DMS114 treated with DMSO at 0.1 percent for 48 hours (cell line): ENCODE results near the gene DISP2.

ENCODE experiments used
- DNase-seq: peaks from one replicate; lab custom pipeline; 2025; ENCODE audit not compliant: unreplicated experiment; lab: John Stamatoyannopoulos, UW

The DISP2 gene

DNA sequence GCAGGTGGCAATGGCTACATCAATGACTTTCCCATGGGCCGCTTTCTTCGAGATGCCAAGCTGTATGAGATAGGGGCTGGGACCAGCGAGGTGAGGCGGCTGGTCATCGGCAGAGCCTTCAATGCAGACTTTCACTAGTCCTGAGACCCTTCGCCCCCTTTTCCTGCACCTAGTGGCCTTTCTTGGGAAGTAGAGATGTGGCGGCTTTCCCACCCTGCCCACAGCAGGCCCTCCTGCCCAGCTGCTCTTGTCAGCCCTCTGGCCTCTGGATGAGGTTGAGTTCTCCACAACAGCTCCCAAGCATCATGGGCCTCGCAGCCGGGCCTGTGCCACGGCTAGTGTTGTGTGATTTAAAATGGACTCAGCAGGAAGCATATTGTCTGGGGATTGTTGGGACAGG, 60.1 kb downstream of the DISP2 start:
- no peak for DNase-seq

DNA sequence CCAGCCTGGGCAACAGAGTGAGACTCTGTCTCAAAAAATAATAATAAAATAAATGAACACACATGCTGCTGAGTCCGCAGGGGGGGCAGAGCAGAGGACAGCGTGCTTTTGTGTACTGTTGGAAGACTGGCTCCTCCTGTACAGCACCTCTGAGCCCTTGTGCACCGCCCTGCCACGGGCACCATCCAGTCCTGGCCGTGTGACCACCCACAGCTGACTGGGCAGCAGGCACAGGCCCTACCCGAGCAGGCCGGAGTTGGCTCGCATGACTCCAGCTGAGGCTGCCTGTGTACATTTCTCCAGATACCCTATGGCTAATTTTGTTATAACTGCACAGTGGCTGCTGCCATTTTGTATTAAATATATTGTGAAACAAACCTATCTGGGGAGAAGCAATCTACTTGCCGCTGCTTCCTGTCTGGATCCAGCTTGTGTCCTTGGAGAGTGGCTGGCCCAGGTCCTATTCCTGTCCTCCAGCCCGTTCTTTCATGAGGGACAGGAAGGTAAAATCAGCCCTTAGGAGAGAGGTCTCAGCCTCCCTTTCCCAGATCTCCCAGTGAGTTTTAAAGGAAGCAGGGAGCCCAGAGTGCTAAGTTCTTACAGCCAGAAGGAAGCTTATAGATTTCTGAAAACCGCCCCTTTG, 62.2 kb downstream of the DISP2 start:
- DNase-seq, result no peak

DNA sequence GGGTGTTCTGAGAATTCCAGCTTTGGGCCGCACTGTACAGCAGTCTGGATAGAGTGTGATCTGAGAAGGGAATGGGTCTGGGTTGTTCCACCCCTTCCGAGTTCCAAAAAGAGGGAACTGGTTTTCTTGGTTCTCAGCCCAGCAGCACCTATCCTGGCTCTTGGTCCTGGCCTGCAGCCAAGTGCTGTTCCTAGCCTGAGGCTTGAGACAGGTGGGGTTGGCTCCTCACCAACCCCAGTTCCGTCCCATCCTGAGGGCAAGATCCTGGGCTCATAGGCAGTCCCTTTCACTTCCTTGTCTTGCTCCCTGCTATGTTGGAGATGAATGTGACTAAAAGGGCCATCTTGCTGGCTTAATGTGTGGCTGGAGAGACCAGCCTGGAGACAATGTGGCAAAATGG, 62.8 kb downstream of the DISP2 start:
- no peak for DNase-seq

DNA sequence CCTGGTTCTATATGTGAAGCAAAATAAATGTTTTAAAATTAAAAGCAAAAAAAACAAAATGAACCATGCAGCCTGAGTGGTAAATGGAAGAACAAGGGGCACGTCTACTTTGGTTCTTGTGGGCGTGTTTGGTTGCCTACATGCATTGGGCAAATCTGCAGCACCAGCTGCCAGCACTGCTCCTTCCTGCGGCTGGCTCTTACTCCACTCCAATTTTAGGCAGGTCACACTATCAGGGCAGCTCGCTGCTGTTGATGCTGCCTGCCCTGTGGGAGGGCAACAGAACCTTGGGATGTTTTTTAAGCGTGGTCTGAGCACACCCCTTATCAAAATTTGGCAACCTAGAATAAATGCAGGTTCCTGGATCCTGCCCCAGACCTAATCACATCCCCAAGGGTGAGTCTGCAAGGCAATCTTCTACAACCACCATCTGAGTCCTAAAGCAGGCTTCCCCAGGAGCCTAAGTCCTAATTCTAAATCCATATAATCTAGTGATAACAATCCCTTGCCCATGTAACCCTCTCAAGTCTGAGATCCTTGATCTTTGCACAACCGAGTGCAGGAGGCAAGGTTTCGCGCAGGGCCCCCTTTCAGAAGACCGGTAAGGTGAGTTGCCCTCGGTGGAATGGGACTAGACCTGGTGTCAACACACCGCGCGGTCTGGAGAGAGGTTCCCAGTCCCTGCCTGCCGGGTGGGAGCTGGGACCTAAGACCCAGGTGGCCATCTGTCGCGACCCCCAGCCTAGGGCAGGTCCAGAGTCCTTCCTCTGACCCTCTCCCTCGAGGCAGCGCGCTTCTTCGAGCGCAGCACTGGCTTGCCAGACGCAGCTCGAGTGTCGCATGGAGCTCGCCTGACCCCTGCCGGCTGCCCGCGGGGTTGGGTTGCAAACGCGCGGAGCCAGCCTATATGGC, 63.5 kb downstream of the DISP2 start:
- peak; percentile 53 for DNase-seq

DNA sequence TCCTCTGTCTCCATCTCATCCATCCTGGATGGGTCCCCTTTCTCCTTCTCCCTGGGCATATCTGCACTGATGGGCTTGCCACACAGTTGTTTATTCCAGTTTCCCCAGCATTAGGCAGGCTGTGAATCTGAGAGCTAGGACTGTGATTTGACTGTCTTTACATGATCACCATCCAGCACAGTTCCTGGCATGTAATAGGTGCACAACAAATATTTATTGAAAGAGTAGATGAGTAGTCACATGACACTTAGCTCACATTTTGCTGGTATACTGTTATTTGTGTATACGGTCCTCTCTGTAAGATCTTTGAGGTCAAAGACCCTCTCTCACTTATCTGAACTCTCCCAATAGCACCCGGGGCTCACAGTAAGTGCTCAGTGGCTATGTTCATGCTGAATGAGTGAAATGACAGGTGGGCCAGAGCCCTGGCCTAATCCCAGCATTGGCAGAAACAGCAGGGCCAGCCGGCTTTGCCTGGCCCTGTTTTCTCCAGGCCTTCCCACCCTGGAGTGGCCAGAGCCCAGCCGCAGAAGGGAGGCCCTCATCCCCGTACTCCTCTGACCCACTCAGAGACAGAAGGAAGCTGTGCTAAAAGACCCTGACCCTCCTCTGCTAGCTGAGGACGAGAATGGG, 66.6 kb downstream of the DISP2 start:
- no peak for DNase-seq

DNA sequence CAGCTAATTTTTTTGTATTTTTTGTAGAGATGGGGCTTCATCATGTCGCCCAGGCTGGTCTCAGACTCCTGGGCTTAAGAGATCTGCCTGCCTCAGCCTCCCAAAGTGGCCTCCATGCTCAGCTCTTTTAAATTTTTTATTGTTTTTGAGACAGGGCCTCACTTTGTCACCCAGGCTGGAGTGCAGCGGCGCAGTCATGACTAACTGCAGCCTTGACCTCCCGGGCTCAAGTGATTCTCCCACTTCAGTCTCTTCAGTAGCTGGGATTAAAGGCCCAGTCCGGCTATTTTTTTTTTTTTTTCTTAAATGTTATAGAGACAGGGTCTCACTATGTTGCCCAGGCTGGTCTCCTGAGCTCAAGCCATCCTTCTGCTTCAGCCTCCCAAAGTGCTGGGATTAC, 67.7 kb downstream of the DISP2 start:
- DNase-seq, result no peak

DNA sequence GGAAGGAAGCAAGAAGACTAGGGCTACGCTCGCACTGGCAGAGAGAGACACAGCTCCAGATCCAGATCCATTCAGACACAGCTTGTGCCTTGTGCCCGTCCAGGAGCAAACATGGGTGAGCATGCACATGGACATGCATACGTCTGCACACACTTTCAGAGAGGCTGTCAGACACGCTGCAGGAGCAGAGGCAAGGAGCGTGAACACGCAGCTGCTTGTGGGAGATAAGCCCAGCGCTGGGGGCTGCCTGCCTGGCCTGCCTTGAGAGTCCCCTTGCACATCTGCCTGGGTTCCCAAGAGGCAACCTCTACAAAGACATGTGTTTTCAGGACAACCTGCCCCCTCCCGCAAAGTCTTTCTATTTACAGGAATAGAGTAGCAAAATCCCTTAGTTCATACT, 69.2 kb downstream of the DISP2 start:
- no peak for DNase-seq

DNA sequence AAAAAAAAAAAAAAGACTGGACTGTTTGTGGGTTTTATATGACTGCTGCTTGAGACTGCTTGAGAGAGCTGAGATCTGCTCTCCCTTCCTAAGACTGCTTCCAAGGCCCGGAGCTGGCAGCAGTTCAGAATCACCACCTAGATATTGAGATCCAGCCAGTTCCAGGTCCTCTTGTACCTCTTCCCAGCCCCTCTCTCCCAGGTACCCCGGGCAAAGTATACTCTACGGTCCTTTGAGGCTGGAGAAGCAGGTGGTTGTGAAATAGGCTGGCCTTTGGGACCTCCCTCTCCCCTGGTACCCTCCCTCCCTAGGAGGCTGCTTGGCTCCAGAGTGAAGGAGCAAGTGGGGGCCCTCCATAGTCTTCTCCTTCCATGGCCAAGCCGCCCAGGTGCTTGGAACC, 70.2 kb downstream of the DISP2 start:
- DNase-seq, result no peak
